ENCODE data around the gene CEP83. TPM values are rescaled to one million over a fixed set of nuclear protein-coding genes. Genes with fewer than 3 reads are reported as not detected.

Gene CEP83
- total and polyA plus RNA-seq, 2 donors from 2014 or later = 3.2 to 17.1 TPM

GRCh38 chr12:94504386-94504785 is 44.7 kb upstream of the CEP83 start:
- intact Hi-C loops (cut with DNase I) = no loop called here
- Histone ChIP-seq H3K27ac (ENCODE audit: low read depth in 2 of 2, low read length in 2 of 2) (no peak overlapping the region), H3K9me3 (ENCODE audit: control insufficient read depth in 2 of 3, insufficient read depth in 1 of 3, low read length in 3 of 3) (no peaks in the 10 kb centered on the region), H3K4me3 (ENCODE audit: low read length in 3 of 3) (no peak overlapping the region), H3K36me3 (ENCODE audit: control insufficient read depth in 2 of 3, insufficient read depth in 3 of 3, low read length in 3 of 3) (no peaks in the 10 kb centered on the region), H3K27me3 (ENCODE audit: control insufficient read depth, insufficient read depth, low read length) (no peaks in the 10 kb centered on the region), H3K9ac (ENCODE audit: low read length in 3 of 3) (no peak overlapping the region), H3K4me1 (ENCODE audit: control insufficient read depth in 2 of 3, insufficient read depth in 2 of 3, low read depth in 1 of 3, low read length in 3 of 3) (no peaks in the 10 kb centered on the region)
- no peak for FAIRE-seq
- TF ChIP-seq, protein P1, sequence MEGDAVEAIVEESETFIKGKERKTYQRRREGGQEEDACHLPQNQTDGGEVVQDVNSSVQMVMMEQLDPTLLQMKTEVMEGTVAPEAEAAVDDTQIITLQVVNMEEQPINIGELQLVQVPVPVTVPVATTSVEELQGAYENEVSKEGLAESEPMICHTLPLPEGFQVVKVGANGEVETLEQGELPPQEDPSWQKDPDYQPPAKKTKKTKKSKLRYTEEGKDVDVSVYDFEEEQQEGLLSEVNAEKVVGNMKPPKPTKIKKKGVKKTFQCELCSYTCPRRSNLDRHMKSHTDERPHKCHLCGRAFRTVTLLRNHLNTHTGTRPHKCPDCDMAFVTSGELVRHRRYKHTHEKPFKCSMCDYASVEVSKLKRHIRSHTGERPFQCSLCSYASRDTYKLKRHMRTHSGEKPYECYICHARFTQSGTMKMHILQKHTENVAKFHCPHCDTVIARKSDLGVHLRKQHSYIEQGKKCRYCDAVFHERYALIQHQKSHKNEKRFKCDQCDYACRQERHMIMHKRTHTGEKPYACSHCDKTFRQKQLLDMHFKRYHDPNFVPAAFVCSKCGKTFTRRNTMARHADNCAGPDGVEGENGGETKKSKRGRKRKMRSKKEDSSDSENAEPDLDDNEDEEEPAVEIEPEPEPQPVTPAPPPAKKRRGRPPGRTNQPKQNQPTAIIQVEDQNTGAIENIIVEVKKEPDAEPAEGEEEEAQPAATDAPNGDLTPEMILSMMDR (IDR thresholded peaks at IDR 0.05; ENCODE audit: borderline replicate concordance, extremely low read depth, insufficient read depth) = no peak
- no peak for DNase-seq

- TF ChIP-seq, protein P1 (IDR thresholded peaks at IDR 0.05; ENCODE audit: borderline replicate concordance, extremely low read depth, insufficient read depth) = no peak
- DNase-seq (no peak), FAIRE-seq (no peak)
- no peaks in the 10 kb centered on the region for H3K27me3 ChIP-seq (ENCODE audit: control insufficient read depth, insufficient read depth, low read length)
- intact Hi-C loops (cut with DNase I) = no loop called here
- no peaks in the 10 kb centered on the region for H3K4me1 ChIP-seq (ENCODE audit: control insufficient read depth in 2 of 3, insufficient read depth in 2 of 3, low read depth in 1 of 3, low read length in 3 of 3)
- no peaks in the 10 kb centered on the region for H3K9me3 ChIP-seq (ENCODE audit: control insufficient read depth in 2 of 3, insufficient read depth in 1 of 3, low read length in 3 of 3)
- H3K36me3 ChIP-seq (ENCODE audit: control insufficient read depth in 2 of 3, insufficient read depth in 3 of 3, low read length in 3 of 3) = no peaks in the 10 kb centered on the region
- no peak overlapping the region for H3K9ac ChIP-seq (ENCODE audit: low read length in 3 of 3)
- H3K27ac ChIP-seq (ENCODE audit: low read depth in 2 of 2, low read length in 2 of 2) = no peak overlapping the region
- H3K4me3 ChIP-seq (ENCODE audit: low read length in 3 of 3) = no peak overlapping the region
Observed at GRCh38 chr12:94503619-94504018, 44.0 kb upstream of the CEP83 start.

GRCh38 chr12:94500831-94501567 is 41.3 kb upstream of the CEP83 start:
- no peak overlapping the region for H3K4me3 ChIP-seq (ENCODE audit: low read length in 3 of 3)
- no peak overlapping the region for H3K27ac ChIP-seq (ENCODE audit: low read depth in 2 of 2, low read length in 2 of 2)
- no peak for FAIRE-seq
- H3K4me1 ChIP-seq (ENCODE audit: control insufficient read depth in 2 of 3, insufficient read depth in 2 of 3, low read depth in 1 of 3, low read length in 3 of 3) = no peaks in the 10 kb centered on the region
- no peaks in the 10 kb centered on the region for H3K36me3 ChIP-seq (ENCODE audit: control insufficient read depth in 2 of 3, insufficient read depth in 3 of 3, low read length in 3 of 3)
- intact Hi-C loops (cut with DNase I) = no loop called here
- H3K27me3 ChIP-seq (ENCODE audit: control insufficient read depth, insufficient read depth, low read length) = no peaks in the 10 kb centered on the region
- no peak overlapping the region for H3K9ac ChIP-seq (ENCODE audit: low read length in 3 of 3)
- TF ChIP-seq, protein P1 (IDR thresholded peaks at IDR 0.05; ENCODE audit: borderline replicate concordance, extremely low read depth, insufficient read depth) = no peak
- DNase-seq = no peak
- no peaks in the 10 kb centered on the region for H3K9me3 ChIP-seq (ENCODE audit: control insufficient read depth in 2 of 3, insufficient read depth in 1 of 3, low read length in 3 of 3)

Measured in kidney (tissue), 14 donors.